IMR-90 (cell line): ENCODE measurements around the gene NLRP3. TPM values are rescaled to one million over a fixed set of nuclear protein-coding genes. Genes with fewer than 3 reads are reported as not detected.

Experiments used
- ATAC-seq: fragments of 200-7000 bp; cut with Tn5 transposase; 2 replicates; pipeline ENCODE4 v1.9.1; 2020; ENCODE audit warnings: low read depth, mild to moderate bottlenecking, moderate library complexity
- BruUV-seq: library from RNA; stranded (reverse); fragments of 400-500 nt; replicated peaks from 2 replicates; lab custom pipeline; 2021; lab: Mats Ljungman, UMichigan
- CTCF ChIA-PET: fragments of 300-600 bp; formaldehyde crosslinking; extraction: SDS; loops from one replicate; lab custom pipeline; 2021; ENCODE audit warnings: antibody characterized with exemption; lab: Yijun Ruan, JAX
- POLR2A ChIA-PET: fragments of 300-600 bp; sonication (Branson Sonifier 250); formaldehyde crosslinking; loops from one replicate; lab custom pipeline; 2022; ENCODE audit warnings: antibody characterized with exemption; ENCODE audit not compliant: unreplicated experiment; lab: Charles Lee
- DNase-seq: peaks from one replicate; pipeline ENCODE4 v3.0.0; 2013
- H2AFZ ChIP-seq: replicated peaks from 2 replicates; pipeline ENCODE3; 2013; ENCODE audit warnings: low read length, mild to moderate bottlenecking; ENCODE audit not compliant: poor library complexity
- H2AK5ac ChIP-seq: 2 replicates; pipeline ENCODE4 v1.6.1; 2013; ENCODE audit warnings: low read depth, low read length, inconsistent platforms
- H2AK9ac ChIP-seq: replicated peaks from 2 replicates; pipeline ENCODE3; 2013; ENCODE audit warnings: mild to moderate bottlenecking, low read depth, low read length, moderate library complexity; ENCODE audit not compliant: poor library complexity
- H2BK120ac ChIP-seq: 2 replicates; pipeline ENCODE4 v1.6.1; 2013; ENCODE audit warnings: low read depth, low read length, inconsistent platforms
- H2BK15ac ChIP-seq: 3 replicates; pipeline ENCODE4 v1.6.1; 2013; ENCODE audit warnings: low read depth, low read length, inconsistent platforms
- H2BK20ac ChIP-seq: 2 replicates; pipeline ENCODE4 v1.6.1; 2013; ENCODE audit warnings: low read depth, mild to moderate bottlenecking, inconsistent platforms, low read length, moderate library complexity
- H2BK5ac ChIP-seq: 2 replicates; pipeline ENCODE4 v1.6.1; 2013; ENCODE audit warnings: mild to moderate bottlenecking, low read depth, low read length, inconsistent platforms; ENCODE audit not compliant: poor library complexity, severe bottlenecking
- H3K14ac ChIP-seq: replicated peaks from 2 replicates; pipeline ENCODE4 v1.6.1; 2013; ENCODE audit warnings: low read depth, low read length, inconsistent platforms
- H3K18ac ChIP-seq: 2 replicates; pipeline ENCODE4 v1.6.1; 2013; ENCODE audit warnings: low read depth, low read length, control low read depth
- H3K23ac ChIP-seq: 2 replicates; pipeline ENCODE4 v1.6.1; 2013; ENCODE audit warnings: low read depth, low read length, inconsistent platforms
- H3K27ac ChIP-seq: 2 replicates; pipeline ENCODE4 v1.5.1; 2013; ENCODE audit warnings: mild to moderate bottlenecking, control low read depth, low read length; ENCODE audit not compliant: insufficient read depth
- H3K27me3 ChIP-seq: 2 replicates; pipeline ENCODE4 v1.6.1; 2013; ENCODE audit warnings: low read length; ENCODE audit not compliant: control insufficient read depth, insufficient read depth
- H3K36me3 ChIP-seq: 2 replicates; pipeline ENCODE4 v1.6.1; 2013; ENCODE audit warnings: low read length, mixed read lengths; ENCODE audit not compliant: control insufficient read depth, insufficient read depth
- H3K4ac ChIP-seq: 2 replicates; pipeline ENCODE4 v1.6.1; 2013; ENCODE audit warnings: low read depth, low read length, inconsistent platforms
- H3K4me1 ChIP-seq: 2 replicates; pipeline ENCODE4 v1.6.1; 2013; ENCODE audit warnings: low read length, mixed read lengths; ENCODE audit not compliant: control insufficient read depth, insufficient read depth
- H3K4me2 ChIP-seq: 2 replicates; pipeline ENCODE4 v1.6.1; 2013; ENCODE audit warnings: low read depth, mild to moderate bottlenecking, control low read depth, low read length, moderate library complexity
- H3K4me3 ChIP-seq: 2 replicates; pipeline ENCODE4 v1.5.1; 2013; ENCODE audit warnings: low read depth, mild to moderate bottlenecking, control low read depth, low read length, moderate library complexity; ENCODE audit not compliant: insufficient read depth
- H3K56ac ChIP-seq: 2 replicates; pipeline ENCODE4 v1.6.1; 2013; ENCODE audit warnings: low read length, inconsistent platforms; ENCODE audit not compliant: insufficient read depth; ENCODE audit errors: extremely low read depth
- H3K79me1 ChIP-seq, 2 experiments: 2 replicates each; pipeline ENCODE4 v1.6.1; 2013; ENCODE audit warnings: low read length in 2 of 2, inconsistent platforms in 1 of 2, low read depth in 1 of 2
- H3K9ac ChIP-seq: 2 replicates; pipeline ENCODE4 v1.6.1; 2013; ENCODE audit warnings: low read depth, low read length, control low read depth
- H3K9me1 ChIP-seq: 2 replicates; pipeline ENCODE4 v1.6.1; 2013; ENCODE audit warnings: low read length, inconsistent platforms; ENCODE audit not compliant: insufficient read depth
- H3K9me3 ChIP-seq: 2 replicates; pipeline ENCODE4 v1.6.1; 2013; ENCODE audit warnings: low read length; ENCODE audit not compliant: control insufficient read depth, insufficient read depth
- H4K20me1 ChIP-seq: 2 replicates; pipeline ENCODE4 v1.6.1; 2013; ENCODE audit warnings: low read length, inconsistent platforms; ENCODE audit not compliant: insufficient read depth
- H4K5ac ChIP-seq: 2 replicates; pipeline ENCODE4 v1.6.1; 2013; ENCODE audit warnings: mild to moderate bottlenecking, low read depth, low read length, control low read depth
- H4K8ac ChIP-seq, 2 experiments: 2 replicates each; pipeline ENCODE4 v1.6.1; 2013; ENCODE audit warnings: low read depth in 2 of 2, low read length in 2 of 2, control low read depth in 1 of 2, inconsistent platforms in 1 of 2
- H4K91ac ChIP-seq: 2 replicates; pipeline ENCODE4 v1.6.1; 2013; ENCODE audit warnings: low read depth, low read length, inconsistent platforms; ENCODE audit not compliant: insufficient read depth
- MAZ ChIP-seq: IDR thresholded peaks from 2 replicates; pipeline ENCODE4 v1.6.1; 2012; ENCODE audit warnings: low read depth, mild to moderate bottlenecking, low read length, improper control_type of control experiment, moderate library complexity, borderline replicate concordance
- SMC3 ChIP-seq: fragments of 150-350 bp; IDR thresholded peaks from 2 replicates; pipeline ENCODE4 v1.6.1; 2016; ENCODE audit warnings: low read depth, mild to moderate bottlenecking, antibody characterized with exemption, low read length, moderate library complexity
- WGBS, 2 experiments: methylation state at CpG; one replicate each; pipeline versions ENCODE4 v1.1.5 to v1.1.7; 2013; ENCODE audit warnings: missing lambda C conversion rate in 2 of 2; ENCODE audit not compliant: insufficient read length in 1 of 2; ENCODE audit errors: extremely low coverage in 2 of 2; 5-methylcytosine and 5-hydroxymethylcytosine counted together
- dilution Hi-C: fragments of 300-500 bp; cut with HindIII; formaldehyde crosslinking; loops from one replicate; pipeline ENCODE4 v1.14.3; 2018; ENCODE audit warnings: low sequenced_read_pairs; ENCODE audit not compliant: unreplicated experiment
- in situ Hi-C: fragments of 300-500 bp; cut with MboI; formaldehyde crosslinking; loops from 3 replicates; pipeline ENCODE4 v1.14.3; 2019; ENCODE audit warnings: low sequenced_read_pairs, inconsistent platforms, mixed read lengths
- intact Hi-C: fragments of 100-400 bp; cut with micrococcal nuclease; formaldehyde crosslinking; loops from 2 replicates; pipeline ENCODE4 v1.10.0; 2022
- polyA plus RNA-seq, 3 experiments: library from polyadenylated mRNA; depleted of rRNA; stranded (reverse); fragments of >200 nt; gene quantifications; 2 replicates each; pipeline ENCODE4 v1.2.3, GENCODE V29; 2012; ENCODE audit warnings: low replicate concordance in 1 of 3
- total RNA-seq: library from RNA; depleted of rRNA; stranded (reverse); fragments of >200 nt; gene quantifications from 2 replicates; pipeline ENCODE4 v1.2.3, GENCODE V29; 2012
- TF ChIP-seq, protein P1 (sequence below): conservative IDR thresholded peaks from 2 replicates; pipeline ENCODE4 v1.5.1; 2012; ENCODE audit warnings: mild to moderate bottlenecking, low read depth, low read length, improper control_type of control experiment
- TF ChIP-seq, protein P2 (sequence below): fragments of 150-350 bp; IDR thresholded peaks from 2 replicates; pipeline ENCODE4 v1.6.1; 2016; ENCODE audit warnings: low read depth, mild to moderate bottlenecking, low read length, moderate library complexity, borderline replicate concordance

Gene NLRP3
- total and polyA plus RNA-seq, 2 of the 4 experiments (the other 2 are of a cell fraction): 0.18 TPM; not detected in 1

DNA sequence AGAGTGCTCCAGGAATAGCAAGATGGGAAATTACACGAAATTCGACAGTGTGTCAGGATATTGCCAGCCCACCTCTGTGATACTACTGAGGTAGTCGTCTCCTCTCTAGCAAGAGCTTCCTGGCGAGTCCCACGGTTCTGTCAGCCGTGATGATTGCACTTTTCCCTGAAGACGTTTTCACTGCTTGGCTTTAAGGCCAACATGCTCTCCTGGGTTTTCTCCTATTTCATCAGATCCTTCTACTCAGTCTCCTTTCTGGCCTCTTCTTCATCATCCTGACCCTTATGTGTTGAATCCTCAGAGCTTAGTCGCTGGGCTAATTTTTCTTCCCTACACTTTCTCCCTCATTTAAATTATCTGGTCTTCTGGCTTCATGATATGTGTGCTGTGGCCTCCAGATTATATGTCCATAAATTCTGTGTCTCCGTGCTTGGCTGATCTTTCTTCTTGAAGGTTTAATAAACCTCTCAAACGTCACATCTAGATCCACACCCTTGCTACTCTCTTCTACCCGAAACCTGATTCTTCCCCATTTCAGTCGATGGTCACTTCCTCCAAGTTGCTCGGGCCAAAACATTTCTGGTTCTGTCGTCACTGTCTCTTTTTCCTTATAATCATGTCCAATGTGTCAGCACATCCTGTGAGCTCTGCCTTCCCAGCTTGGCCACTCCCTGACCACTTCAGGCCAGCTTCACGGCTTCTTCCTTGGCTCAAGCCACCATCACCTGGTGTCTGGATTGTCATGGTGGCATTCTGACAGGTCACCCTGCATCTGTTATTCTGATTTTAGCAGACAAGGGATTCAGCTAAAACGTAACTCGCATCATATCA is 29.8 kb downstream of the NLRP3 start:
- DNase-seq: no peak
- no peak overlapping the region for H3K18ac ChIP-seq
- no peaks in the 10 kb centered on the region for H3K27me3 ChIP-seq
- H3K9me1 ChIP-seq: no peaks in the 10 kb centered on the region
- H4K8ac ChIP-seq: no peak overlapping the region
- no peaks in the 10 kb centered on the region for H3K9me3 ChIP-seq
- no peak overlapping the region for H2BK20ac ChIP-seq
- H4K91ac ChIP-seq: no peak overlapping the region
- H2AFZ ChIP-seq: no peak overlapping the region
- no peaks in the 10 kb centered on the region for H3K4me1 ChIP-seq
- dilution Hi-C loops: no loop called here
- H2BK120ac ChIP-seq: no peak overlapping the region
- H3K79me1 ChIP-seq: no peaks in the 10 kb centered on the region
- H3K9ac ChIP-seq: no peak overlapping the region
- H3K4me3 ChIP-seq: no peak overlapping the region
- no peak overlapping the region for H2BK15ac ChIP-seq
- H2AK9ac ChIP-seq: no peak overlapping the region
- intact Hi-C loops: no loop called here
- no peak for TF ChIP-seq MAZ
- TF ChIP-seq, protein P1, sequence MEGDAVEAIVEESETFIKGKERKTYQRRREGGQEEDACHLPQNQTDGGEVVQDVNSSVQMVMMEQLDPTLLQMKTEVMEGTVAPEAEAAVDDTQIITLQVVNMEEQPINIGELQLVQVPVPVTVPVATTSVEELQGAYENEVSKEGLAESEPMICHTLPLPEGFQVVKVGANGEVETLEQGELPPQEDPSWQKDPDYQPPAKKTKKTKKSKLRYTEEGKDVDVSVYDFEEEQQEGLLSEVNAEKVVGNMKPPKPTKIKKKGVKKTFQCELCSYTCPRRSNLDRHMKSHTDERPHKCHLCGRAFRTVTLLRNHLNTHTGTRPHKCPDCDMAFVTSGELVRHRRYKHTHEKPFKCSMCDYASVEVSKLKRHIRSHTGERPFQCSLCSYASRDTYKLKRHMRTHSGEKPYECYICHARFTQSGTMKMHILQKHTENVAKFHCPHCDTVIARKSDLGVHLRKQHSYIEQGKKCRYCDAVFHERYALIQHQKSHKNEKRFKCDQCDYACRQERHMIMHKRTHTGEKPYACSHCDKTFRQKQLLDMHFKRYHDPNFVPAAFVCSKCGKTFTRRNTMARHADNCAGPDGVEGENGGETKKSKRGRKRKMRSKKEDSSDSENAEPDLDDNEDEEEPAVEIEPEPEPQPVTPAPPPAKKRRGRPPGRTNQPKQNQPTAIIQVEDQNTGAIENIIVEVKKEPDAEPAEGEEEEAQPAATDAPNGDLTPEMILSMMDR: no peak
- TF ChIP-seq, protein P2, sequence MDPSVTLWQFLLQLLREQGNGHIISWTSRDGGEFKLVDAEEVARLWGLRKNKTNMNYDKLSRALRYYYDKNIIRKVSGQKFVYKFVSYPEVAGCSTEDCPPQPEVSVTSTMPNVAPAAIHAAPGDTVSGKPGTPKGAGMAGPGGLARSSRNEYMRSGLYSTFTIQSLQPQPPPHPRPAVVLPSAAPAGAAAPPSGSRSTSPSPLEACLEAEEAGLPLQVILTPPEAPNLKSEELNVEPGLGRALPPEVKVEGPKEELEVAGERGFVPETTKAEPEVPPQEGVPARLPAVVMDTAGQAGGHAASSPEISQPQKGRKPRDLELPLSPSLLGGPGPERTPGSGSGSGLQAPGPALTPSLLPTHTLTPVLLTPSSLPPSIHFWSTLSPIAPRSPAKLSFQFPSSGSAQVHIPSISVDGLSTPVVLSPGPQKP: no peak
- no peak for TF ChIP-seq SMC3
- no peak overlapping the region for H3K56ac ChIP-seq
- POLR2A ChIA-PET: no interaction called here
- H2BK5ac ChIP-seq: no peak overlapping the region
- no peak overlapping the region for H3K4me2 ChIP-seq
- H2AK5ac ChIP-seq: no peak overlapping the region
- WGBS, 2 experiments: 41% methylated on average over 8 of the region's 17 CpGs; no CpG with 5 or more reads in 1 of the 2 experiments
- in situ Hi-C loops: no loop called here
- no peak overlapping the region for H4K5ac ChIP-seq
- BruUV-seq: no TSS peak
- CTCF ChIA-PET: no interaction called here
- H4K20me1 ChIP-seq: no peaks in the 10 kb centered on the region
- H3K4ac ChIP-seq: no peak overlapping the region
- H3K36me3 ChIP-seq: no peaks in the 10 kb centered on the region
- H3K23ac ChIP-seq: no peak overlapping the region
- H3K14ac ChIP-seq: no peak overlapping the region
- no peak for ATAC-seq
- no peak overlapping the region for H3K27ac ChIP-seq
